ENCODE data around the gene GPR89B.
"Not testable (repeated sequence)": the region's sequence is repeated elsewhere in the genome, so short reads cannot be mapped to it uniquely, and the experiment has no call there.

Gene GPR89B

DNA sequence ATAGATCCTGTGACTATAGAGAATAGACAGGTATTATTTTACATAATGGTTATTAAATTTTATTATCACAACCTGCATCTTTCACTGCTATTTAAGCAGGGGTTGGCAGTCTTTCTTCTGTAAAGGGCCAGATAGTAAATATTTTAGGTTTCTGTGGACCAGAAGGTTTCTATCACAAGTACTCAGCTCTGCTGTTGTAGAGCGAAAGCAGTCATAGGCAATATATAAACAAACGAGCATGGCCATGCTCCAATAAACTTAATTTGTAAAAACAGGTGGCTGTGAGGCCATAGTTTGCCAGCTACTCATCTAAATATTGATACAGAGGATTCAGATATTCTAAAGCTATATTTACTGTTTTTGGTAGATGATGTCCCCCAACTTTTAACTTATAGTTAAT, 12.2 kb downstream of the GPR89B start:
- not testable (repeated sequence) for DNase-seq (ENCODE audit: low read depth in 2 of 2)

DNA sequence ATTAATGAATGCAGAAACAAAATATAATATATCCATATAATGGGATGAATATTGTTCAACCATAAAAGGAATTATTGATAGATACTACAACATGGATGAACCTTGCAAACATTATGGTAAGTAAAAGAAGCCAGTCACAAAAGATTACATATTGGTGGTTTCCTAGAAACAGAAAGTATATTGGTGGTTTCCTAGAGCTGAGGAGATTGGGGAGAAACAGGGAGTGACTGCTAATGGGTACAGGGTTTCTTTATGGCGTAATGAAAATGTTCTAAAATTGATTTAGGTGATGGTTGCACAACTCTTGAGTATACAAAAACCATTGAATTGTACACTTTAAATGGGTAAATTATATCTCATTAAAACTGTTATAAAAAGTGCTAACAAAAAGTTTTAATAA, 14.3 kb downstream of the GPR89B start:
- not testable (repeated sequence) for DNase-seq (ENCODE audit: low read depth in 2 of 2)

DNA sequence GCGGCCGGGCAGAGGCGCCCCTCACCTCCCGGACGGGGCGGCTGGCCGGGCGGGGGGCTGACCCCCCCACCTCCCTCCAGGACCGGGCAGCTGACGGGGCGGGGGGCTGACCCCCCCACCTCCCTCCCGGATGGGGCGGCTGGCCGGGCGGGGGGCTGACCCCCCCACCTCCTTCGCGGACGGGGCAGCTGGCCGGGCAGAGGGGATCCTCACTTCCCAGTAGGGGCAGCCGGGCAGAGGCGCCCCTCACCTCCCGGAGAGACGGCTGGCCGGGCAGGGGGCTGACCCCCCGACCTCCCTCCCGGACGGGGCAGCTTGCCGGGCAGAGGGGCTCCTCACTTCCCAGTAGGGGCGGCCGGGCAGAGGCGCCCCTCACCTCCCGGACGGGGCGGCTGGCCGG, 21.3 kb downstream of the GPR89B start:
- DNase-seq (ENCODE audit: low read depth in 2 of 2): not testable (repeated sequence)

DNA sequence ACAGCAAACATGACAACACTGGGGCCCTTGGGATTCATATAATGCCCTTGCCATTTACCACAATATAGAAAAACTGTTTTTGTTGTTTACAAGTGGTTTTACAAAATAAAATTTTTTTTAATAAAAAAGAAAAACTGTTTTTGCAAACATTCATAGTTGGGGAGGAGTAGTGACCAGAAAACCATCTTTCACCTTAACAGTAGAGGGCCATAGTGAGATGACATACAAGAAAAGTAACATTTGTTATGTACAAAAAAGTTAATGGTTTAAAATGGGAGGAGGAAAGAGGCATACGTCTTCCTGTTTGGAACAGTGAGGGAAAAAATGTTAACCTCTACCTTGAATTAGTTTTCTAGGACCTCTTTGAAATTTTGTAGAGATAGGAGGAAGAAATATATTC, 30.7 kb downstream of the GPR89B start:
- not testable (repeated sequence) for DNase-seq (ENCODE audit: low read depth in 2 of 2)

DNA sequence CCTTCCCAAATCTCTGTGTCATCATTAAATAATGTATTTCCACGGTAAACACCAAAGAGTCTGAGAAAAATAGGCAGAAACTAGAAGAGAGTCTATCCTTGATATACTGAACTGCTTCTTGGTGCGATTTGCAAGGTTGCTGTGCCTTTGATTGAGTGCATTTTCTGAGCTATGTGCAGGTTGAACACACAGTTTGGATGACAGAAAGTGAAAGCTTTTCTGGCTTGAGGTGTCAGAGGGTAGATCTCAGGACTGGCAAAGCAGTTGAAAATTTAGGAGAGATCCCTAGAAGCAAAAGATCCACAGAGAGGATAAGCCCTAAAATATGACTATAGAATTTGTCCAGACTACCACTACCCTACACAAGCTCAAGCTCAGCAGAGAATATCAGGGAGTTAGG, 31.5 kb downstream of the GPR89B start:
- not testable (repeated sequence) for DNase-seq (ENCODE audit: low read depth in 2 of 2)

DNA sequence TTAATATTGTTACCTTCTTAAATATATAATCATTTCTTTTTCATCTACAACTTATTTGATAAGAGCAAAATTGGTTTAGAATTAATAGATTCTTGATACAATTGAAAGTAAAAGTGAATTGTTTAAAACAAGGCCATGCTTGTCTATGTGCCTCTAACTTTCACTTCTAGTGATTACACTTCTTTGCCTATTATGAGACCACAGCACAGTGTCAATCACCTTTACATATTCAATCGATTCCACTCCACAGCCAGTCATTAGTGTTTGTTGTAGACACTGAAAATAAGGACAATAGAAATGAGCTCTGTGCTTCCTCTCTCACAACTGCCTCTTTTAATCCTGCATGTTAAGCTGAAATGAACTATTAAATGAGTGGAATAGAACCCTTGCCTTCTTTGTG, 36.4 kb downstream of the GPR89B start:
- DNase-seq (ENCODE audit: low read depth in 2 of 2): not testable (repeated sequence)

DNA sequence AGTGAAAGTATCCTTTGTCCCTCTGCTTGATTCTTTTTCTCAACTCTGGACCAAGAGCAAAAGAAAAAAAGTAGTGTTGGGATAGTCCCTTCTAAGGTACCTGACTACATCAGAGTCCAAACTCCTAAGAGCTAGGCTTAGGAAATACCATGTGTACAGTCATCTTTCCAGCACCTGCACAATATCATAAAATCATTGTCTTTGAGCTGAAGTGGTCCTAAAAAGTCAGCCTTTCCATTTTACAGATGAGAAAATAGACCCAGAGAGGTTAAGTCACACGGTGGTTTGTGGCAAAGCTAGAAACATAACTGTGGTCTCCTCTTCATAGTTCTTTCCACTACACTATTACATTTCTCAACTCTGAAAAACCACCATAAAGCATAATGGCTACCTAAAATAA, 38.4 kb downstream of the GPR89B start:
- not testable (repeated sequence) for DNase-seq (ENCODE audit: low read depth in 2 of 2)

DNA sequence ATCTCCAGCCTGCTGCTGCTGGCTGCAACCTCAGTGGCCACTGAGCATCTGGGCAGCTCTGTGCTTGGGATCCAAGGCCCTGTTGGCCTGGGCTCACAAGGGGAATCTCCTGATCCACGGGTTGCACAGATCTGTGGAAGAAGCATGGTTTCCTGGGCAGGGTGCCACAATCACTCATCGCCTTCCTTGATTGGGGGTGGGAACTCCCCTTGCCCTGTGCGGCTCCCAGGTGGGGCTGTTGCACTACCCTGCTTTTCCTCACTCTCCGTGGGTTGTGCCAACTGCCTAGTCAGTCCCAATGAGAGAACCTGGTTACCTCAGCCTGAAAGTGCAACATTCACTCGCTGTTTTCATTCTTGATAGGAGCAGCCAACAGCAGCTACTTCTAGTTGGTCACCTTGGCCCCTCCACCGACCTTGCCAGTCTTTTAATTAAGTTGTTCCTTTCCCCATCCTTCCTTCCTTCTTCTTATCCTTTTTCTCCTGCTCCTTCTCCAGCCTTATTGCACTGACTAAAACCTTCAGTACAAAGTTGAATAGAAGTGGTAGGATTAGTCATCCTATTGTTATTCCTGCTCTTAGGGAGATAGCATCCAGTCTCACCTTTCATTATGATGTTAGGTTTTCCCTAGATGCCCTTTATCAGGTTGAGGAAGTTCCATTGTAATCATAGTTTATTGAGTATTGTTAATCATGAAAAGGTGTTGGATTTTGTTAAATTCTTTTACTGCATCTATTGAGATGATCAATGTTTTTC, 50.9 kb downstream of the GPR89B start:
- not testable (repeated sequence) for DNase-seq (ENCODE audit: low read depth in 2 of 2)

DNA sequence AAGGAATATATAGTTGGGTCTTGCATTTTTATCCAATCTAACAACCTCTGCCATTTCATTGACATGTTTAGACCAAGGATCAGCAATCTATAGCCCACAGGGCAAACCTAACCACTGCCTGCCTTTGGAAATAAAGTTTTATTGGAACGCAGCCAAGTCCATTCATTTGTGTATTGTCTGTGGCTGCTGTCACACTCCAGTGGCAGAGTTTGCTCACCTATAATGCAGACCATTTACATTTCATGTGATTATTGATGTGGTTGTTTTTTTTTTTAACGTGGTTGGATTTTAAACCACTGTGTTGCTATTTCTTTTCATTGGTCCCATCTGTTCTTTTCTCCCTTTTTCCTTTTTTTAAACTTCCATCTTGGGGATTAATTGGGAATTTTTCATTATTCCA, 57.2 kb downstream of the GPR89B start:
- DNase-seq (ENCODE audit: low read depth in 2 of 2): not testable (repeated sequence)

DNA sequence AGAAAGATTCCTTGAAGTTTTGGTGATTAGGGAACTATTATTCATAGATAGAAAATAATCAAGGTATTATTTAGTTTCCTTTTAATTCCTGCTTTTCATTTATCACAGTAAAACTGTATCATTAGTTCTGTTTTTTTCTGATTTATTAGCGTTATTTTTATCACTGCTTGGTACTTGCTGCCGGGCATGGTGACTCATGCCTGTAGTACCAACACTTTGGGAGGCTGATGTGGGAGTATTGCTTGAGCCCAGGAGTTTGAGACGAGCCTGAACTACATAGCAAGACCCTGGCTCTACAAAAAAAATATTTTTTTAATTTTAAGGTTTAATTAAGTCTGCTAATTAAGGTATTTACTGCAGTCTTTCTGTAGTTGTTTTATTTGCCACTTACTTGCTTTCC, 59.7 kb downstream of the GPR89B start:
- not testable (repeated sequence) for DNase-seq (ENCODE audit: low read depth in 2 of 2)

DNA sequence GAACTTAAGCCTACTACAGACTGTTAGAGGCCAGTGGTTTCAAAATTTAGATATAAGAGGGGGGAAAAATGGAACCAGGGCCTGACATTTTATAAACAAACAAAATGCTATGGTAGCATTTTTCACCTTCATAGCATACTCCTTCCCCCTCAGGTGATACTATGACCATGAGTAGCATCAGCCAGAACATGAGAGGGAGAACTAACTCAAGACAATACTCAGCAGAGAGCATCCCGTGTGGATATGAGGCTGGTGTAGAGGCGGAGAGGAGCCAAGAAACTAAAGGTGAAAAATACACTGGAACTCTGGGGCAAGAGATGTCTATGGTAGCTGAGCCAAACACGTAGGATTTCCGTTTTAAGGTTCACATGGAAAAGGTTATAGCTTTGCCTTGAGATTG, 64.7 kb downstream of the GPR89B start:
- DNase-seq (ENCODE audit: low read depth in 2 of 2): not testable (repeated sequence)

DNA sequence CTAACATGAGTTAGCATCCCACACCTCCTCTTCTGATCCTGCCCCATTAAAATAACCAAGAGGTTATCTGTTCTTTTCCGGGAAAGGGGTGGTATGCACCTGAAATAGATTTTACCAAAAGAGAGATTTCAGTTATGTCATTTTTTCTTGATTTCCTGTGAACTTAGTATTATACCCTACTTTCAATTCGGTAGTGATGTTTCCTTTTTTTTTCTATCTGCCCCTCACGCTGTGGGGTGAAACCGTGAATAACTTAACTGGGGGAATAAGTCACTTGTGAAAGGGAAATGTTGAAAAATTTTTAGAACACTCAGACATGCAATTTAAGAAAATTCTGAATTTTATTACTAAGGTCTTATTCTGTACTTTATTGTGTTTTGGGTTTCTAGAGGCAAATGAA, 65.2 kb downstream of the GPR89B start:
- not testable (repeated sequence) for DNase-seq (ENCODE audit: low read depth in 2 of 2)

DNA sequence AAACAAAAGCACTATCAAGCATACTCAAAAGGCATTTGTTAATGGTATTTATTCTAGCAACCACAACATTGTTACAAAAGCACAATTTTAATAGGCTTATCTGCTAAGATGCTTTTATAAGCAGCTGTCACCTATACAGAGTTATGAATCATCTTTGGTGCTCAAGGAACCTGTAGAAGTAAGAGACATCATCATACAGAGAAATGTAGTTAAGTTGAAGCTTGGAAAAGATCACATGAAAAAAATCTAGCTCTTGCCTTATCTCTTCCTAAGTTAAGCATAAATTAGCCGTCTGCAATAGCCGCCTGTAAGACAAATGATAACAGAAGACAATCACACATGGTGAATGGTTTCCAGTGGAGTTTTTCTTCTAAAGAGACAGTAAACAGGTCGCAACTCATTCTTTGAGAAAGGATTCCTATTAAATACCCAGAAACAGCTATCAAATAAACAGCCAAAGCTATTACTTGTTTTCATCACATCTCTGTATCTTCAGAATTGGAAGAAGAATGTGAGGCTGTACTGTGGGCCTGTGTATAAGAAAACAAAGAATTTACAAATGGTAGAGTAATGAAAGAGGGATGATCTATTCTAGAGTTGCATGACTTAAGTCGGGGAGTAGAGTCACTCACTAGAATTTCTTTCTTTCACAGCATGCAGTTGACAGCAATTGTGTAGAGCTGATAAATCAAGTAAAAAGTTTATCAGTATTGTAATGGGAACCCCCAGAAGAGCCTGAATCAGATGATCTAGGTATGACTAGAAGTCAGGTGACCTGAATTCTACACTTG, 65.8 kb downstream of the GPR89B start:
- not testable (repeated sequence) for DNase-seq (ENCODE audit: low read depth in 2 of 2)

DNA sequence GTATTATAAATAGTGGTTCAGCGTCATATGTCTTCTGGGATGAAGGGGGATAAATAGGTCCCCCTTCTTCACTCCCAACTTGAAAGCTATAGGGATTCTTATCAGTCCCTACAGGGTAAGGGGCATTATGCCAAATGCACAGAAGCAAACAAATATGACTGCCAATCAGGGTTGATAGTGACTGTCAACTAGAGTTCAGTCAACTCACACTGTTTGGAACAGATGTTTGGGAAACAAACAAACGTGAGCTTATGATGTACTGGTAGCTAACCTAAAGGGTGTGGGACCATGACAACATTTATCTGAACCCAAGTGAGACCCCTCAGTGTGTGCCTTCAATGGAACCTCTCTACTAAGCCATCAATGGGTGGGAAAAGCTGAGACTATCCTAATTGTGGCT, 67.9 kb downstream of the GPR89B start:
- DNase-seq (ENCODE audit: low read depth in 2 of 2): not testable (repeated sequence)

DNA sequence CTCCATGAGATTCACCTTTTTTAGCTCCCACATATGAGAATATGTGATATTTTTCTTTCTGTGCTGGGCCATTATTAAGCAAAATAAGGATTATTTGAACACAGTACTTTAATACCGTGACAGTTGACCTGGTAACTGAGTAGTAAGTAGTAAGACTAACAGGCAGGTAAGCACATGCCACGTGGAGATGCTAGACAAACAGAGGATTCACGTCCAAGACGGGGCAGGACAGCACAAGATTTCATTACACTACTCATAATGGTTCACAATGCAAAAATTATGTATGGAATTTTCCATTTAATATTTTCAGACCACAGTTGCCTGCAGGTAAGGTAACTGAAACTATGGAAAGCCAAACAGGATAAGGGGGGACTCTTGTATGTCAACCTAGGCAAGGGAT, 79.5 kb downstream of the GPR89B start:
- DNase-seq (ENCODE audit: low read depth in 2 of 2): not testable (repeated sequence)

DNA sequence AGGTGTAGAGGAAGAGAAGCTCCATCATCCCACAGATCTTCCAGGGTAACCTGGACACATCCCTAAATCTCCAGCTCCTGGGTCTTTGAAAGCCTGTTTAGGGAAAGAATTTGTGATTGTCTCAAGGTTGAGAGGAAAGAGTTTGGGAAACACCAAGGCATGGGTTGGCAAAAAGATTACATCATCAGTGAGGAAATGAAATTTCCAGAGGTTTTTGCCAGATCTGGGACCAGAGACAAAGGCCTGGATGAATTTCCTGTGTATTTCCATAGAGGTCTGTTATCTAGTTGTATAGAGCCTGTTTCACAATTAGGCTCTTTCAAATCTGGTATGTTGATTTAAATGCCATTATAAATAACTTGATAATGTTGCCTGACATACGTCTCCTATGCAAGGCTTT, 82.3 kb downstream of the GPR89B start:
- no peak for DNase-seq (ENCODE audit: low read depth in 2 of 2)

DNA sequence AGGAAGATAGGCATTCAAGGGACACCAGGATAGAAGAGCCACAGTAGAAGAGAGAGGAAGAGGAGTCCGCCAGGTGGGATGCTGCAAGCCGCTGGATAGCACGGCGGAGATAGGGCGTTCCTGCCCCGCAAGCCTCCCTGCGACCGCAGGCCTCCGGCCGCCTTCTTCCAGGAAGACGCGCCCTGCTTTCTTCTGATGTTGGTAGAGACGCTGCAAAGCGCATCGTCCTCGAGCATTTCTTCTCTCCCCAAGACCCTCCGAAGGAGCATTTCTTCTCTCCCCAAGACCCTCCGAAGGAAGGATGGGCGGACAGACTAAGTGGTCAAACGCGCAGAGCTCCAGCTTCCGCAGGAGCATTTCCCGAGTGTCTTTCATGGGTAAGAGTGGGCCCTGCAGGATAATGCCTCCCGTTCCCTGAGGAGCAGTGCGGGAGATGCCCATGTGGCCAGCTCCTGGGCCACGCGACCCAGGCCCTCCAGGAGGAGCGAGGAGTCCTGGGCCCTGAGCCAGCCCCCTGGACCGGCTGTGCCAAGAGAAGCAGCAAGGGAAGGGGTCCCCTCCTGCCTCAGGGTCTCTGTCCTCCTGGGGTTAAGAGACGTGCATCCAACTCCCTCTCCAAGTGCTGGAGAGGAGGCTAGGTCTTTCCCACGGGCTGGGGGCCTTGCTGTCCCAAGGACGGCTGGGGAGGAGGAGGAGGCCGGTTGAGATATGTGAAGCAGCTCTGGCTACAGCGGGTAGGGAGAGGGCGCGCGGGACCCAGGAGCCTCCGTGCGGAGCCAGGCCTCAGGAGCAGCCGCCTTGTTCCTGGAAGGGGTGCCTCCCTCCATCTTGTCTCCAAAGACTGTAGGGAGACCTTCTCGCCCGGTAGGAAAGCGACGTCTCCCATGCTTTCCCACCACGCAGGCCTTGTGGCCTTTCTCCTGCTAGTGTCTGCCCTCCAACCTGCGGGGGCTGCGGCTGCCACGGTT, 85.2 kb downstream of the GPR89B start:
- not testable (repeated sequence) for DNase-seq (ENCODE audit: low read depth in 2 of 2)

DNA sequence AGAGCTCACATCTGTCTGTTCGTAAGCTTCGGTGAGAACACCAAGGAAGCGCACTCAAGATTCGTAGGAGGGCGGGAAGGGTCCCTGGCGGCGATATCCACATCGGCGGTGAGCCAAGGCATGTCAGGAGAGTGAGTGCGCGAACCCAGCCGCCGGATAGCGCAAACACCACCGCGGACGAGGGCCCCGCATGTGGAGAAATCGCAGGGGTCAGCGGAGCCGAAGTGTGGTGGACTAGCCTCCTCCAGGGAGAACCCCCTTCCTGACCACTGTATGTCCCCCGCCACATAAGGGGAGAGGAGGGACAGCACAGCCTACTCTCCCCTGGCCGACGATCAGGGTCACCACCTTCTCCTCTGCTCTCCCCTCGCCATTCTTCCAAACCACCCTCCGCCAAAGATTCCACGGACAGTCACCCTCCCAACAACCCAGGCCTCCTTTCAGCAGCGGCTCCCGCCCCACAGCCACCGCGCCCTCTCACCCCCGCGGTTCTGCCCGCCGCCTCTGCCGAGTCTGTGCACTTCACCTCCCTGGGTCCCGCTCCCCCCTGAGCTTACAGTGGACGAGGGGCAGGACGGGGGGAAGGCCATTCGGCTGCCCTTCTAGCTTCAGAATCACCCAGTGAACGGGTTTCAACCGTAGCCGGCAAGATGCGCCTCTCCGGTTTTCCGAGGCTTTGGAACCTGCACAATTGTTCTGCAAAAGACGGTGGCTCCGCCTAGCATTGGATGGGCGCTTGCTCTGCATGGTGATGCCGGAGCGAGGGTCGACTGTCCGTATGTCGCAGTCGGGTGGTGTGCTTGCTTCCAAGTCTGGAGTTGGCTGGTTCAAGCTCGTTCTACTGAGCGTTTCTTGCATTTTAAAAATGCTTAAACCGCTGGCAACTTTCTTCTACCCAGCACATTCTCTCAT, 86.3 kb downstream of the GPR89B start:
- not testable (repeated sequence) for DNase-seq (ENCODE audit: low read depth in 2 of 2)

DNA sequence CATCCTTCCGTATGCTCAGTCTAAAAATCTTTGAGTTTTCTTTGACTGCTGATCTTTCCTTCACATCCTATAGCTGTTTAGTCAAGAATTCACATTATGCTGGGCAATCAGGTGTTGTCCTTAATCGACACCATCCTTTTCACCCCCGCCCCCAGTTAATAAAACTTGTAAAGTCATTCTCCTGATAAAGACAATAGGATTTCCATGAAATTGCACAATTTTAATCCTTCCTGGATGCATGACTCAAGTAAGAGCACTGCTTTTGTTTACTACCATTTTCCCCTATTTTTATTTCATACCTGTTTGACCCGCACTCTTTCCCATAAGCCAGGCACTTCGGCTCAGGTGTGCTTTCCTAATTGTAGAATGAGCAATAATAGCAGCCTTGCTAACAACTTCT, 96.7 kb downstream of the GPR89B start:
- not testable (repeated sequence) for DNase-seq (ENCODE audit: low read depth in 2 of 2)

DNA sequence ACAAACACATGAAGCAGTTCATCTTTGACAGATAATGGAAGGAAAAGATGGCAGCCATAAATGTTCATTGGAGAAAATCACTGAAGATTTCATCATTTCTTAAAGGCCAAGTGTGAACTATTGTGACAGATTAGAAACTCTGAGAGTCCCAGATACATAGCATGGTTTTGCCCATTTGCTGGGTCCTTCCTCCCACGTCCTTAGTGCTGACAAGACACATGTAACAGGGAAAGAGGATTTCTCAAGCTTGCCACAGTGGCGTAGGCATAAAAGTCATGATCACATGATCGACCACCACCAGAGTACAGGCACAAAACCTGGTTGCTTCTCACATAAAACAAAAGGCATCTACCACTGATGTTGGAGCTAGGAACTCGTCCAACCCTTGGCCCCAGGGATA, 98.8 kb downstream of the GPR89B start:
- not testable (repeated sequence) for DNase-seq (ENCODE audit: low read depth in 2 of 2)

DNA sequence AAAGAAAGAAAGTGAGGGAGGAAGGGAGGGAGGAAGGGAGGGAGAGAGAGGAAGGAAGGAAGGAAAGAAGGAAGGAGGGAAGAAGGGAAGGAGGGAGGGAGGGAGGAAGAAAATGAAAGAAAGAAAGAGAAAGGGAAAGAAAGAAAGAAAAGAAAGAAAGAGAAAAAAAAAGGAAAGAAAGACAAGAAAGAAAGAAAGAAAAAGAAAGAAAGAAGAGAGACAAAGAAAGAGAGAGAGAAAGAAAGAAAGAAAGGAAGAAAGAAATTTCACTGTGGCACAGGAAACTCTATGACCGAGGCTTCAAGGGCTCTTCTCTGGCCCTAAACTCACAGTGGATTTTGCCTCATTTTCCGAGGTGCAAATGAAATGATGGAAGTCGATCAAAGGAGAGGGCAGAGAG, 104.0 kb downstream of the GPR89B start:
- not testable (repeated sequence) for DNase-seq (ENCODE audit: low read depth in 2 of 2)
